DLD1 (cell line): ENCODE data around the gene BTN1A1.
"Not testable (repeated sequence)": the region's sequence is repeated elsewhere in the genome, so short reads cannot be mapped to it uniquely, and the experiment has no call there.

Experiments used
- in situ Hi-C: cut with HindIII; loops from 2 replicates; pipeline ENCODE4 v1.10.0; 2017; ENCODE audit warnings: low sequenced_read_pairs

Gene BTN1A1

GRCh38 chr6:26507658-26508057 is 7.6 kb downstream of the BTN1A1 start:
- in situ Hi-C loops: no loop called here

GRCh38 chr6:26511033-26511432 is 10.9 kb downstream of the BTN1A1 start:
- in situ Hi-C loops: not testable (repeated sequence)

GRCh38 chr6:26514984-26515383 is 14.9 kb downstream of the BTN1A1 start:
- in situ Hi-C loops: no loop called here

GRCh38 chr6:26516481-26517427 is 16.7 kb downstream of the BTN1A1 start:
- in situ Hi-C loops: no loop called here

DNA sequence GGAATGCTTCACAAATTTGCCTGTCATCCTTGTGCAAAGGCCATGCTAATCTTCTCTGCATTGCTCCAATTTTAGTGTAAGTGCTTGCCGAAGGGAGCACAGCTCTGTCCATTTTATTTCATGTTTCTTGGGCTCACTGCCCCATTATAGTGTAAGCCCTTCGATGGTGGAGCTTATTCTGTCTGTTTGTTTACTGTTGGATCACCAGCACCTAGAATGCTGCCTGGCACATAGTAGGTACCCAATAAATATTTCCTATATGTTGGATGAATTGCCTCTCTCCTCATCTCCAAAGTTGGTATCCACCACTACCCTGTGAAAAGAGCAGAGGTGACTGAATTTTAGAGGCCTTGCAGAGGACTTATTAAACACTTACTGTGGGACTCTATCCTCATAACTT is 19.3 kb downstream of the BTN1A1 start:
- in situ Hi-C loops: no loop called here

GRCh38 chr6:26520237-26520849 is 20.2 kb downstream of the BTN1A1 start:
- in situ Hi-C loops: no loop called here

GRCh38 chr6:26520850-26521599 is 20.9 kb downstream of the BTN1A1 start:
- in situ Hi-C loops: no loop called here

DNA sequence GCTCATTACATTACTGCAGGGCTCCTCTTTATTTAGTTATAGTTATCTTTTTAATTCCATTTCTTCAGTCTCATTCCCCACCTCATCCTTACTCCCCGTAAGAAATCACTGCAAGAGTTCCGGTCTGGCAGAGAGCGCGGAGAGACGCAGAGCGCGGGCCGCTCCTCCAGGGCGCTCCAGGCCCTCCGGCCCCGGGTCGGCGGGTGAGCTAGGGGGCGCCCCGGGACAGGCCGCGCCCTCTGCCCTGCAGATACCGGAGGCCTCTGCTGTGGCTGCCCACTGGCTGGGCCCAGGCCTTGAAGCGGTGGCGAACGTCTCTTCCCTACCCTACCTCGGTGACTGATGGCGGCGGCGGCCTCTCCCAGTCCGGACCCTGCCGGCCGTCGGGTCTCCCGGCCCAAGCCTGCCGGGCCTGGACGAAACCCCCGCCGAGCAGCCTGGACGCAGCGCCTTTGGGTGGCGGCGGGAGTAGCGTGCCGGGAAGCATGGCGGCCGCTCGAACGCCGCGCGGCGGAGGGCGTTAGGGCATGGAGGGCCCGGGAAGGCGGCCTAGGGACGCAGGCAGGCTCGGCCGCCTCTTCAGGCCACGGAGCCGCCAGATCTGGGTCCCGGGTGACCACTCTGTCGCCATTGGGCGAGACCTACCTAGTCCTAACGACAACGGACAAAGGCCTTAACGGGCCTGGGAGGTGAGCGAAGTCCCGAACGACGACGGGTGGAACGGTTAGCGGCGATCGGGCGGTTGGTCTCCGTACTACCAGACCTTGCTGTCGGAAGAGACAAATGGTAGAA is 21.7 kb downstream of the BTN1A1 start:
- in situ Hi-C loops: no loop called here

- in situ Hi-C loops: not testable (repeated sequence)
Measured at GRCh38 chr6:26522486-26523228, 22.6 kb downstream of the BTN1A1 start.

- in situ Hi-C loops: not testable (repeated sequence)
Measured at GRCh38 chr6:26524314-26524713, 24.2 kb downstream of the BTN1A1 start.

DNA sequence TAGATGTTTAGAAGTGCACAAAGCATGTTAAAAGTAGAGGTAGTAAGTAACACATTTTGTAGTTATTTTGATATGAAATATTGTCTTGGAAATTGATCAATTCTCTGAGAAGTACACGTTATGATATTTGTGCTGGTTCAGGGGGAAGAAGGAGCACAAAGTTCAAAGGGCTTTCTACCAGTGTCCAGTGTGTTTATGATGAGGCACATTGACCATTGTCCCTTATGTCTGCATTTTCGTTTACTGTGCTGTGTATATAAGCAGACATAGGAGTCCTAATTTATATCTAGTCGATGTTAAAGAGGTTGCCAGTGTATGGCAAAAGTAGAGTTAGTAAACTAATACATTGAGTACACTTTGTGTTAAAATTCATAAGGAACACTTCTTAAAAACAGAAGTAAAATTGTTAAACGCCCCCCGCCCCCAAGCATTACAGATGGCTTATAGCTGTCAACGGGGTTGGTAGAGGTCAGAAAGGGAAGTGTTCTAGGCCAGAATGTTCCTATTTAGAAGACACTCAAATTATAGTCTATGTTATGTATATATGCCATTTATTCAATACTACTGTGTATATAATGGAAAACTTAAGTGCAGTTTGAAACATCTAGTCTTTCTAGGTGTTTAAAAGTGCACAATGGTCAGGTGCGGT is 24.7 kb downstream of the BTN1A1 start:
- in situ Hi-C loops: loop anchor here (25.0 kb wide), 1 partner anchor 188 kb away; no protein-coding TSS in a partner anchor

DNA sequence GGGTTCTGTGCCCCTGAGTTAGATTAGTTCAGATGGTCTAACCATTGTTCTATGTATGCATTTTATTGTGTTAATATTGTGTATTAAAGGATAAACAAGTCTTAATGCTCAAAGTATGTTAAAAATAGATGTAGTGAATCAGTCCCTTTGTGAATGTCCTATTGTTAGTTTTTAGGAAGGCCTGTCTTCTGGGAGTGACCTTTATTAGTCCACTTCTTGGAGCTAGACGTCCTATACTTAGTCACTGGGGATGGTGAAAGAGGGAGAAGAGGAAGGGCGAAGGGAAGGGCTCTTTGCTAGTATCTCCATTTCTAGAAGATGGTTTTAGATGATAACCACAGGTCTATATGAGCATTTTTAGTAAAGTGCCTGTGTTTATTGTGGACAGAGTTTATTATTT is 25.7 kb downstream of the BTN1A1 start:
- in situ Hi-C loops: loop anchor here (25.0 kb wide), 1 partner anchor 189 kb away; no protein-coding TSS in a partner anchor

DNA sequence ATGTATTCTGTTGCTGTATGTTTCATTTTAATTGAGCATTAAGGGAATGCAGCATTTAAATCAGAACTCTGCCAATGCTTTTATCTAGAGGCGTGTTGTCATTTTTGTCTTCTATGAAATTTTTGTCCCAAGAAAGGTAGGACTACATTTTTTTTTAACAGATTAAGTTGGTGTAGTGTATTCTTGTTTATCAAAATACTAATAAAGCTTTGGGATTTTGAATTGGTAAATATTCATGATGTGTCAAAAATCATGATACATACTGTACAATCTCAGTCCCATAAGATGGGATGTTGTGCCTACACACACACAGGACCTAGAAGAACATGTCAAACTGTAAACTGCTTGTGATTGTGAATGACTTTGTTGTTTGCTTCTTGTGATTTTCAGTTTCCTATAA is 26.8 kb downstream of the BTN1A1 start:
- in situ Hi-C loops: loop anchor here (25.0 kb wide), 1 partner anchor 190 kb away; no protein-coding TSS in a partner anchor

DNA sequence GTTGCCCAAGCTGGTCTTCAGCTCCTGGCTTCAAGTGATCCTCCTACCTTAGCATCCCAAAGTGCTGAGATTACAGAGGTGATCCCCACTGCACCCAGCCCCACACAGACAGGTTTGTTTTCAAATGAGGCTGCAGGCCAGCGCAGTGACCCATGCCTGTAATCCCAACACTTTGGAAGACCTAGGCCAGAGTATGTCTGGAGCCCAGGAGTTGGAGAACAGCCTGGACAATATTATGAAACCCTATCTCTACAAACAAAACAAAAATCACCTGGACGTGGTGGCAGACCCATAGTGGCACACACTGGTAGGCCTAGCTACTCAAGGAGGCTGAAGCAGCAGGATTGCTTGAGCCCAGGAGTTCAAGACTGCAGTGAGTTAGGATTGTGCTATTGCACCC is 30.1 kb downstream of the BTN1A1 start:
- in situ Hi-C loops: loop anchor here (25.0 kb wide), 1 partner anchor 193 kb away; no protein-coding TSS in a partner anchor

DNA sequence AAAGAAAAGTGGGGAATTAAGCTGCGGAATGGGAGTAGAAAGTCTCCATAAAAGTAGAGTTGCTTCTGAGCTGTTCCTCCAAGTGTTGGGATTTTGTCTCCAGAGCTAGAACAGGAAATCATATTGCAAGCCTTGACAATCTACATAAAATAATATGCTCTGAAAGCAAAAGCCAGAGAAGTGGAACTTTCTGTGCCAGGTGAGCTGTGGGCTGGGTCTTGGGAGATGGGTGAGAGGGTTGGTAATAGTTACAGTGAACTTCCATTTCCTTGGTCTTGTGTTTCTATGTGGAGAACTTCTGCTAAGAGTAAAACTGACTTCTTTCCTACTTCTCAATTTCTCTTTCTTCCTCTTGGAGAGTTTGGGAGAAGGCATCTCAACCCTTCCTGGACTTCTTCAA is 31.8 kb downstream of the BTN1A1 start:
- in situ Hi-C loops: loop anchor here (25.0 kb wide), 1 partner anchor 195 kb away; no protein-coding TSS in a partner anchor

DNA sequence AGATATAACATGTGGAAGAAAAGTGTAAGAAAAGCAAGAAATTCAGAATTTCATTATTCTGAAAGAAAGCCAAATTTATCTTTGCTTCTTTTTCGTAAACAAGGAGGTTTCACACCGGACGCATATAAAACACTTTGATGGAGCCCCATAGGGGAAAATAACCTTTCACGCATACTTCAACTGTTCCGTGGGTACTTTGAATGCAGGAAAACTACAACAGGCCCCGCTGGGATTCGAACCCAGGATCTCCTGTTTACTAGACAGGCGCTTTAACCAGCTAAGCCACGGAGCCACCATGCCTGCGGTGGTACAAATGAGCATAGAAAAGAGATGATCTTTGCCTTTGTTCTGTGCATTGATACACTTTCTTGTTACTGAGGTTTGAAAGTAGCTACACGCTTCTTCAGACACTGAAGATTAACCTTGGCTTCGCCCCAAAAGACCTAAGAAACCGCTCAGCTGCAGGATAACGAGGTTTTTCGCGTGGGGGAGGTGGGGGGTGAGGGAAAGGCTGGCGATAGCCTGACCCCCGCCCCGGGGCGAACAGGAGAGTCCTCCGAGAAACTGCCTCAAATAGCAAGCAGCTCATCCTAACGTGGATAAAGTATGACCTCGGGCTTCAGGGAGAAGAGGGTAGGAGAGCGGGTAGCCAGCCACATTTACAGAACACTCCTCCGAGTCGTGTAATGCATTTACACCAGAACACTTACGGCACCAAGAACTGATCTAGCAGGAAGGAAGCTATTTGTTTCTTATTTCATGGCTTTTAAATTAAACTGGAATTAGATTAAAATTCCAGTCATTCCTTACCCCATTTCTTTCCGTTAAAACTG is 32.8 kb downstream of the BTN1A1 start:
- in situ Hi-C loops: loop anchor here (25.0 kb wide), 1 partner anchor 196 kb away; no protein-coding TSS in a partner anchor

GRCh38 chr6:26533532-26533931 is 33.4 kb downstream of the BTN1A1 start:
- in situ Hi-C loops: loop anchor here (25.0 kb wide), 1 partner anchor 196 kb away; no protein-coding TSS in a partner anchor
